GM12878 (cell line): ENCODE results near the gene CTNNA2. TPM values are rescaled to one million over a fixed set of nuclear protein-coding genes. Genes with fewer than 3 reads are reported as not detected.

Experiments used
- BRCA1 ChIP-seq: IDR thresholded peaks from 2 replicates; pipeline ENCODE4 v1.6.1; 2011; ENCODE audit warnings: low read depth, low read length, improper control_type of control experiment
- HCFC1 ChIP-seq: fragments of 150-350 bp; IDR thresholded peaks from 2 replicates; pipeline ENCODE4 v1.6.1; 2014; ENCODE audit warnings: low read length
- HDAC6 ChIP-seq: fragments of 200-600 bp; sonication (generic); IDR thresholded peaks from one replicate; pipeline ENCODE4 v1.8.0; 2017; ENCODE audit warnings: antibody characterized with exemption; ENCODE audit not compliant: unreplicated experiment
- MEF2B ChIP-seq: fragments of 450-650 bp; IDR thresholded peaks from 2 replicates; pipeline ENCODE4 v1.6.1; 2018; ENCODE audit warnings: mild to moderate bottlenecking, moderate library complexity; ENCODE audit not compliant: partially characterized antibody, poor library complexity, severe bottlenecking
- MXI1 ChIP-seq: fragments of 150-350 bp; IDR thresholded peaks from 2 replicates; pipeline ENCODE4 v1.6.1; 2011; ENCODE audit warnings: low read depth, mild to moderate bottlenecking, inconsistent platforms, low read length, improper control_type of control experiment
- MYB ChIP-seq: fragments of 150-350 bp; IDR thresholded peaks from 2 replicates; pipeline ENCODE4 v1.6.1; 2014; ENCODE audit warnings: mild to moderate bottlenecking, low read depth, low read length, borderline replicate concordance
- NFIC ChIP-seq: IDR thresholded peaks from 2 replicates; pipeline ENCODE4 v1.6.1; 2012; ENCODE audit warnings: low read depth, mild to moderate bottlenecking, inconsistent platforms, low read length, moderate library complexity
- RAD21 ChIP-seq: IDR thresholded peaks from 2 replicates; pipeline ENCODE4 v1.6.1; 2011; ENCODE audit warnings: mild to moderate bottlenecking, low read depth, low read length, moderate library complexity; ENCODE audit not compliant: insufficient read depth
- SIX5 ChIP-seq: IDR thresholded peaks from 2 replicates; pipeline ENCODE4 v1.6.1; 2011; ENCODE audit warnings: mild to moderate bottlenecking, low read depth, low read length, moderate library complexity; ENCODE audit not compliant: severe bottlenecking
- SUZ12 ChIP-seq: fragments of 200-600 bp; sonication (generic); IDR thresholded peaks from one replicate; pipeline ENCODE4 v1.6.1; 2018; ENCODE audit warnings: antibody characterized with exemption, mild to moderate bottlenecking; ENCODE audit not compliant: unreplicated experiment
- TCF3 ChIP-seq: IDR thresholded peaks from 2 replicates; pipeline ENCODE4 v1.6.1; 2012; ENCODE audit warnings: low read depth, mild to moderate bottlenecking, low read length, borderline replicate concordance; ENCODE audit not compliant: insufficient read depth
- WRNIP1 ChIP-seq: IDR thresholded peaks from 2 replicates; pipeline ENCODE4 v1.6.1; 2011; ENCODE audit warnings: low read depth, low read length, improper control_type of control experiment, borderline replicate concordance
- ZNF207 ChIP-seq: fragments of 450-650 bp; IDR thresholded peaks from 2 replicates; pipeline ENCODE4 v1.6.1; 2014; ENCODE audit warnings: antibody characterized with exemption, mild to moderate bottlenecking, borderline replicate concordance
- ZNF24 ChIP-seq: fragments of 450-650 bp; IDR thresholded peaks from 2 replicates; pipeline ENCODE4 v1.6.1; 2017; ENCODE audit warnings: antibody characterized with exemption, mild to moderate bottlenecking
- polyA plus RNA-seq, 11 experiments: library from polyadenylated mRNA; depleted of rRNA in 4 of 11; unstranded in 6 of 11; stranded (reverse) in 5 of 11; fragments of >200 nt; fragmentation: Nextera tagmentation in 4 of 11; fragmentation: Illumina TruSeq in 1 of 11; extraction: Ambion mirVana in 4 of 11; extraction: Trizol in 1 of 11; gene quantifications; 1 replicate in 1 of 11; 2 replicates in 10 of 11; pipeline versions ENCODE4 v1.2.1 to v1.2.3, GENCODE V29; 2011 to 2016; ENCODE audit warnings: inconsistent platforms in 2 of 11, missing spikeins in 2 of 11, low read depth in 1 of 11
- total RNA-seq, 4 experiments: library from RNA; depleted of rRNA in 3 of 4; stranded (reverse); fragments of >200 nt in 3 of 4; fragmentation: Illumina TruSeq in 1 of 4; extraction: Trizol in 1 of 4; gene quantifications; 2 replicates each; pipeline versions ENCODE4 v1.2.1 to v1.2.3, GENCODE V29; 2013 to 2021
- TF ChIP-seq, protein P1 (sequence below): fragments of 450-650 bp; IDR thresholded peaks from 2 replicates; pipeline ENCODE4 v1.6.1; 2017; ENCODE audit warnings: mild to moderate bottlenecking, moderate library complexity
- TF ChIP-seq, protein P2 (sequence below): fragments of 450-650 bp; IDR thresholded peaks from 2 replicates; pipeline ENCODE4 v1.6.1; 2017; ENCODE audit warnings: mild to moderate bottlenecking, low read depth, inconsistent platforms; ENCODE audit not compliant: poor library complexity, severe bottlenecking
- TF ChIP-seq, protein P3 (sequence below): fragments of 450-650 bp; IDR thresholded peaks from 2 replicates; pipeline ENCODE4 v1.6.1; 2017; ENCODE audit warnings: low read depth, mild to moderate bottlenecking, moderate library complexity
- TF ChIP-seq, protein P4 (sequence below): fragments of 450-650 bp; IDR thresholded peaks from 2 replicates; pipeline ENCODE4 v1.6.1; 2016; ENCODE audit warnings: mild to moderate bottlenecking

Gene CTNNA2
- total and polyA plus RNA-seq, 10 of the 15 experiments (the other 5 are each of a cell fraction or from before 2014, with no cell fraction given): 2.4 to 36.2 (median 6.6) TPM

DNA sequence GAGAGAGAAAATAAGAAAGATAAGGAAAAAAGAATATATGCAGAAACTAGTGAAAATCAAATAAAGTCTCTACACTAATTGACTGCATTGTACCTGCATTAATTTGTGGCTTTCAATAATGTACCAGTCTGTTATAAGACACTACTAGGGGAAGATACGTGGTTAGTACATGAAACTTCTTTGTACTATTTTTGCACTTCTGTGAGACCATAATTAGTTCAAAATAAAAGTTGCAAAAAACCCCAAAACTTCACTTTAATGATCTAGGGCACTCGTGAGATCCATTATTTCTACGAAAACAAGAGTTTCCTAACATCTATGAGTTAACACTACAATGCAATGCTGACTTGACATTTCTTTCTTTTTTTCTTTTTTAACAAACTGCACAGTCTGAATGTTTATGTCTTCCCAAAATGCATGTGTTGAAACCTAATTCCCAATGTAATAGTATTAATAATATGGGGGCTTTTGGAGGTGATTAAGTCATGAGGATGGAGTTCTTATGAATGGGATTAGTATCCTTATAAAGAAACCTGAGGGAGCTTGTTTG is 954.5 kb downstream of the CTNNA2 start (continued):
- TF ChIP-seq, protein P1, sequence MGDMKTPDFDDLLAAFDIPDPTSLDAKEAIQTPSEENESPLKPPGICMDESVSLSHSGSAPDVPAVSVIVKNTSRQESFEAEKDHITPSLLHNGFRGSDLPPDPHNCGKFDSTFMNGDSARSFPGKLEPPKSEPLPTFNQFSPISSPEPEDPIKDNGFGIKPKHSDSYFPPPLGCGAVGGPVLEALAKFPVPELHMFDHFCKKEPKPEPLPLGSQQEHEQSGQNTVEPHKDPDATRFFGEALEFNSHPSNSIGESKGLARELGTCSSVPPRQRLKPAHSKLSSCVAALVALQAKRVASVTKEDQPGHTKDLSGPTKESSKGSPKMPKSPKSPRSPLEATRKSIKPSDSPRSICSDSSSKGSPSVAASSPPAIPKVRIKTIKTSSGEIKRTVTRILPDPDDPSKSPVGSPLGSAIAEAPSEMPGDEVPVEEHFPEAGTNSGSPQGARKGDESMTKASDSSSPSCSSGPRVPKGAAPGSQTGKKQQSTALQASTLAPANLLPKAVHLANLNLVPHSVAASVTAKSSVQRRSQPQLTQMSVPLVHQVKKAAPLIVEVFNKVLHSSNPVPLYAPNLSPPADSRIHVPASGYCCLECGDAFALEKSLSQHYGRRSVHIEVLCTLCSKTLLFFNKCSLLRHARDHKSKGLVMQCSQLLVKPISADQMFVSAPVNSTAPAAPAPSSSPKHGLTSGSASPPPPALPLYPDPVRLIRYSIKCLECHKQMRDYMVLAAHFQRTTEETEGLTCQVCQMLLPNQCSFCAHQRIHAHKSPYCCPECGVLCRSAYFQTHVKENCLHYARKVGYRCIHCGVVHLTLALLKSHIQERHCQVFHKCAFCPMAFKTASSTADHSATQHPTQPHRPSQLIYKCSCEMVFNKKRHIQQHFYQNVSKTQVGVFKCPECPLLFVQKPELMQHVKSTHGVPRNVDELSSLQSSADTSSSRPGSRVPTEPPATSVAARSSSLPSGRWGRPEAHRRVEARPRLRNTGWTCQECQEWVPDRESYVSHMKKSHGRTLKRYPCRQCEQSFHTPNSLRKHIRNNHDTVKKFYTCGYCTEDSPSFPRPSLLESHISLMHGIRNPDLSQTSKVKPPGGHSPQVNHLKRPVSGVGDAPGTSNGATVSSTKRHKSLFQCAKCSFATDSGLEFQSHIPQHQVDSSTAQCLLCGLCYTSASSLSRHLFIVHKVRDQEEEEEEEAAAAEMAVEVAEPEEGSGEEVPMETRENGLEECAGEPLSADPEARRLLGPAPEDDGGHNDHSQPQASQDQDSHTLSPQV: peak; percentile 58; the same call in 1 of the 2 replicates
- no peak for TF ChIP-seq SUZ12
- TF ChIP-seq, protein P2, sequence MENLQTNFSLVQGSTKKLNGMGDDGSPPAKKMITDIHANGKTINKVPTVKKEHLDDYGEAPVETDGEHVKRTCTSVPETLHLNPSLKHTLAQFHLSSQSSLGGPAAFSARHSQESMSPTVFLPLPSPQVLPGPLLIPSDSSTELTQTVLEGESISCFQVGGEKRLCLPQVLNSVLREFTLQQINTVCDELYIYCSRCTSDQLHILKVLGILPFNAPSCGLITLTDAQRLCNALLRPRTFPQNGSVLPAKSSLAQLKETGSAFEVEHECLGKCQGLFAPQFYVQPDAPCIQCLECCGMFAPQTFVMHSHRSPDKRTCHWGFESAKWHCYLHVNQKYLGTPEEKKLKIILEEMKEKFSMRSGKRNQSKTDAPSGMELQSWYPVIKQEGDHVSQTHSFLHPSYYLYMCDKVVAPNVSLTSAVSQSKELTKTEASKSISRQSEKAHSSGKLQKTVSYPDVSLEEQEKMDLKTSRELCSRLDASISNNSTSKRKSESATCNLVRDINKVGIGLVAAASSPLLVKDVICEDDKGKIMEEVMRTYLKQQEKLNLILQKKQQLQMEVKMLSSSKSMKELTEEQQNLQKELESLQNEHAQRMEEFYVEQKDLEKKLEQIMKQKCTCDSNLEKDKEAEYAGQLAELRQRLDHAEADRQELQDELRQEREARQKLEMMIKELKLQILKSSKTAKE: peak; percentile 76
- TF ChIP-seq TCF3: no peak
- TF ChIP-seq, protein P3, sequence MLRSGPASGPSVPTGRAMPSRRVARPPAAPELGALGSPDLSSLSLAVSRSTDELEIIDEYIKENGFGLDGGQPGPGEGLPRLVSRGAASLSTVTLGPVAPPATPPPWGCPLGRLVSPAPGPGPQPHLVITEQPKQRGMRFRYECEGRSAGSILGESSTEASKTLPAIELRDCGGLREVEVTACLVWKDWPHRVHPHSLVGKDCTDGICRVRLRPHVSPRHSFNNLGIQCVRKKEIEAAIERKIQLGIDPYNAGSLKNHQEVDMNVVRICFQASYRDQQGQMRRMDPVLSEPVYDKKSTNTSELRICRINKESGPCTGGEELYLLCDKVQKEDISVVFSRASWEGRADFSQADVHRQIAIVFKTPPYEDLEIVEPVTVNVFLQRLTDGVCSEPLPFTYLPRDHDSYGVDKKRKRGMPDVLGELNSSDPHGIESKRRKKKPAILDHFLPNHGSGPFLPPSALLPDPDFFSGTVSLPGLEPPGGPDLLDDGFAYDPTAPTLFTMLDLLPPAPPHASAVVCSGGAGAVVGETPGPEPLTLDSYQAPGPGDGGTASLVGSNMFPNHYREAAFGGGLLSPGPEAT: peak; percentile 84
- peak; percentile 97 for TF ChIP-seq MEF2B
- no peak for TF ChIP-seq ZNF207
- TF ChIP-seq HDAC6: no peak
- TF ChIP-seq BRCA1: no peak
- TF ChIP-seq MXI1: no peak
- TF ChIP-seq, protein P4, sequence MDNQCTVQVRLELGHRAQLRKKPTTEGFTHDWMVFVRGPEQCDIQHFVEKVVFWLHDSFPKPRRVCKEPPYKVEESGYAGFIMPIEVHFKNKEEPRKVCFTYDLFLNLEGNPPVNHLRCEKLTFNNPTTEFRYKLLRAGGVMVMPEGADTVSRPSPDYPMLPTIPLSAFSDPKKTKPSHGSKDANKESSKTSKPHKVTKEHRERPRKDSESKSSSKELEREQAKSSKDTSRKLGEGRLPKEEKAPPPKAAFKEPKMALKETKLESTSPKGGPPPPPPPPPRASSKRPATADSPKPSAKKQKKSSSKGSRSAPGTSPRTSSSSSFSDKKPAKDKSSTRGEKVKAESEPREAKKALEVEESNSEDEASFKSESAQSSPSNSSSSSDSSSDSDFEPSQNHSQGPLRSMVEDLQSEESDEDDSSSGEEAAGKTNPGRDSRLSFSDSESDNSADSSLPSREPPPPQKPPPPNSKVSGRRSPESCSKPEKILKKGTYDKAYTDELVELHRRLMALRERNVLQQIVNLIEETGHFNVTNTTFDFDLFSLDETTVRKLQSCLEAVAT: peak; percentile 79
- peak; percentile 36; the same call in 1 of the 2 replicates for TF ChIP-seq NFIC
- TF ChIP-seq RAD21: no peak
- TF ChIP-seq WRNIP1: no peak
- no peak for TF ChIP-seq MYB
- TF ChIP-seq HCFC1: no peak
- no peak for TF ChIP-seq SIX5
- peak; percentile 81 for TF ChIP-seq ZNF24
